NCI-H526 (cell line): ENCODE data around the gene GSKIP.

ENCODE experiments used
- DNase-seq, 2 experiments: peaks; one replicate each; lab custom pipeline; 2025; lab: John Stamatoyannopoulos, UW

Gene GSKIP

DNA sequence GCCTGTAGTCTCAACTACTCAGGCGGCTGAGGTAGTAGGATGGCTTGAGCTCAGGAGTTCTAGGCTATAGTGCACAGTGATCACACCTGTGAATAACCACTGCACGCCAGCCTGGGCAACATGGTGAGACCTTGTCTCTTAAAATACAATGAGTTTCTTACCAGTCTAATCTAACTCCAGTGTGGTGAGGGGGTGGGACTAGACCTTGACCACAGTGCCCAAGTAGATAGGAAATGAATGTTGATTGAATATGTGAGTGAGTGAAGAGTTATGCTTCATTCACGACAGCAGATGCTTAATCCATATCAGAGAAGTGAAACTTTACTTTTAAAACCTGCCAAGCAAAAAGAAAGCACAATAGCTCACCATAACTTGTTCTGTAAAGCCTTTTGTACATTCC, 17.4 kb downstream of the GSKIP start:
- DNase-seq: no peak

DNA sequence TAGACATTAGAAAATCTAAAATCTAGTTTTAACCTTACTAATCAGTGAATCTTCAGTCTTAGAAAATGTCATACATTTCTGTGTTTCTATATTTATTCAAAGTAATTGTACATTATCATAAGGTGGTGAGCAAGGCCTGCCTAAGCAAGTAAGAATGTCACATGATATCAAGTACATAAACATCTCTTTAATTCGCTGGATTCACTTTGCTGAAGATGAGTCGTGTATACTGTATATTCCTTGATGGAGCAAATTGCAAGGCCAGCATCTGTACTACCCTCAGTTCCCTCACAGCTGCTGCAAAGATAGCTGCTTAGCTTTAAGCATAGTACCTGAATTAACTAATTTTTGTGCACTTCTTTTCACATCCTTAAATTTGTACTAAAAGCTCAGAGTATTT, 20.1 kb downstream of the GSKIP start:
- DNase-seq: no peak

DNA sequence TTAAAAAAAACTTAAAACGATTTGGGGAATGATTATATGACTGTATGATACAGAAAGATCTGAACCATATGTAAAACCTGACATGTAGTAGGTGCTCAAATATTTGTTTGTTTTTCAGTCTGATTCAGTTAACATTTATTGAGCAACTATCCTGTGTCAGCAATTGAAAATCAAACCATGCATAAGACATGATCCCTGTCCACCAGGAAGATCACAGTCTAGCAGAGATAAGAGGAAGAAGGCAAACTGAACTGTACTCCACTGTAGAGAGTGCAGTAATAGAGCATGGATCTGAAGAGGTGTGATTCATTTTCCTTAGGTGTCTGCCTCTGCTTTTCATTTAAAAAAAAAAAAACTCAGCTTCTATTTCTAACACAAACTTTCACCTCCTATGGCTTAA, 20.7 kb downstream of the GSKIP start:
- no peak for DNase-seq

DNA sequence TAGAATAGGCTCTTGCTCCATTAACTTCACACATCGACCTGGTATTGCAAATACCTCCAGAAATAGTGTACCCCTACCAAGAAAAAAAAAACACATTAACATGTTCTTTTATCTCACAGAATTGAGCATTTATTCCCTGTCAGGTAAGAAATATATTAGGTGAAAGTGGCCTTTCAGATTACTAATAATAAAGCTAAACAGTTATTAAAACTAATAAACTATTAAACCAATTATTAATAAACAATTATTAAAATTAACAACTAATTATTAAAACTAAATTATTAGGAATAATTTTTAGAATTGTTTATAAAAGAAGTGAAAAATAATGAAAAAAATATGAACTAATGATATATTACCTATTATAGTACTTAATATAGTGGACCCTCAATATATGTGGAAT, 21.4 kb downstream of the GSKIP start:
- no peak for DNase-seq

DNA sequence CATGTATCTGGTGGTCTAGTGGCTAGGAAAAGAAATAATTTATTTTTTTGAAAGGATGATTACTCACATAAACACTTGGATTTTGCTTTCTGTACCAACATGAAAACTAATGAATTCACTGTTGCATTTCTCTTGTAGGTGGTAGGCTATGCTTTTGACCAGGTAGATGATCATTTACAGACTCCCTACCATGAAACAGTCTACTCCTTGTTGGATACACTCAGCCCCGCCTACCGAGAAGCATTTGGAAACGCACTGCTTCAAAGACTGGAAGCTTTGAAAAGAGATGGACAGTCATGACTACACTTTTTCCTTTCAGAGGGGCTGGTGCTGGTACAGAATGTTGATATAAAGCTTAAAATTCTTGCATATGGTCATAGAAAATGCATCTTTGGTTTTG, 22.1 kb downstream of the GSKIP start:
- DNase-seq: no peak

DNA sequence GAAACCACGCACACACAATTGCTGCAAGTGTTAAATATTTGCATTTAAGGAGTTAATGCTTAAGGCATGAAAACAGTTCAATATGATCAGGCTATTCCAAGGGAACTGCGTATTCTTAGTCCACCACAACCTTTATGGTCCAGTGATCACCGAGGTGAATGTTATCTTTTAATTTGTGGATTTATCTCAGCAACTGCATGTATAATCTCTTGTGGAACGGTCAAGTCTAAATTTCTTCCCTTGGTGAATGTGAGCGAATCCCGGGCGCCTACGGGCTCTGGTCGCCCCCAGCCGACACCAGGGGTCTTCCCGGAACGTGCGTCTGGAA, 27.6 kb downstream of the GSKIP start:
- peak; percentile 57 for DNase-seq

DNA sequence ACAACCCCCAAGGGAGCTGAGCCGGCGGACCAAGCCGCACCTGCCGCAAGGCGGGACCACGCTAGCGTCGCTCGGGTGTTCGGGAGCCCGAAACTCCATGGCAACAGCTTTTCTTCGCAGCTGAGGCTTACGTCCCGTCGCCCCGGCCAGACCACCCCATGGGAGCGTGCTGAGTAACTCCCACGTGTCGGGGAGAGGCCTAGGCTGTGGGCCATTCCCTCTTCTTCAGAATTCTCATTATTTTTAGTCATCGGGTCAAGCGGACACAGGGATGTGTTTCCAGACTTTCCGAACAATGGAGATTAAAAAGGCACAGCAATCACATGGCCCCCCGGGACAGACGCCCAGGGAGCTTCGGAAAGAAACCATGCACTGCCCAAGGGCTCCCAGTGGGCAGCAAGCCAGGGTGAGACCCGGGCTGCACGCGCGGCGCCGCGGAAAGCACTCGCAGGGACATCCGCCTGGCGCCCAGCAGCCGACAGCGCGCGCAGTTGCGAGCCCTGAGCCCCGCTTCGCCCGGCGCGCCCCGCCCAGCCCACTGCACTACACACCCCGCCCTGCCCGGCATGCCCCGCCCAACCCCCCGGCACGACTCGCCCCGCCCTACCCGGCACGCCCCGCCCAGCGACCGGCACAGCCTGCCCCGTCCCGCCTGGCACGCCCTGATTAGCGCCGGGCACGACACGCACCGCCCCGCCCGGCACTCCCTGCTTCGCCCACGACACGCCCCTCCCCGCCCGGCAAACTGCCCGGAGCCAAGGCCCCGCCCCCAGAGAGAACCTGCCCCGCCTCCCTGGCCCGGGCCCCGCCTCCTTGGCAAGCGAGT, 28.2 kb downstream of the GSKIP start:
- DNase-seq: peak; percentile 82 to 97

DNA sequence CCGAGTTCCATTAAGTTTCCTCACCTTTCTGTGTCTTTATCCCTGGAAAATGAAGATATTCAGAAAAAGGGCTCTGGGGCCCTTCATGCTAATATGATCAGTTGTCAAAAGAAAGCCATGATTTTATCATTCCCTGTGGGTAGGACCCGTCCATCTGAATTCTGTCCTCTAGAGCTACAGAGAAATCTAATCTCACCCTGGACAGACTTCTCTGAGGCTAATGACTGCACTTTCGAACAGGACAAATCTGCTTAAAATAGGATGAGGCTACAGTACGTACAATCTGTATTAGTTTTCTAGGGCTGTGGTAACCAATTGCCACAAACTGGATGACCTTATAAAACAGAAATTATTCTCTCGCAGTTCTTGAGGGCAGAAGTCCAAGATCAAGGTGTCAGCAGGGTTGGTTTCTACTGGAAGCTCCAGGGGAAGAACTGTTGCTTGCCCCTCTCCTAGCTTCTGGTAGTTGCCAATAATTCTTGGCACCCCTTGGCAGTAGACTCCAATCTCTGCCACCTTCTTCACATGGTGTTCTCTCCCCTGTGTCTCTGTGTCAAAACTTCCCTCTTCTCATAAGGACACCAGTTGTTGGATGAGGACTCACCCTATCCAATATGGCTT, 29.9 kb downstream of the GSKIP start:
- DNase-seq: no peak

DNA sequence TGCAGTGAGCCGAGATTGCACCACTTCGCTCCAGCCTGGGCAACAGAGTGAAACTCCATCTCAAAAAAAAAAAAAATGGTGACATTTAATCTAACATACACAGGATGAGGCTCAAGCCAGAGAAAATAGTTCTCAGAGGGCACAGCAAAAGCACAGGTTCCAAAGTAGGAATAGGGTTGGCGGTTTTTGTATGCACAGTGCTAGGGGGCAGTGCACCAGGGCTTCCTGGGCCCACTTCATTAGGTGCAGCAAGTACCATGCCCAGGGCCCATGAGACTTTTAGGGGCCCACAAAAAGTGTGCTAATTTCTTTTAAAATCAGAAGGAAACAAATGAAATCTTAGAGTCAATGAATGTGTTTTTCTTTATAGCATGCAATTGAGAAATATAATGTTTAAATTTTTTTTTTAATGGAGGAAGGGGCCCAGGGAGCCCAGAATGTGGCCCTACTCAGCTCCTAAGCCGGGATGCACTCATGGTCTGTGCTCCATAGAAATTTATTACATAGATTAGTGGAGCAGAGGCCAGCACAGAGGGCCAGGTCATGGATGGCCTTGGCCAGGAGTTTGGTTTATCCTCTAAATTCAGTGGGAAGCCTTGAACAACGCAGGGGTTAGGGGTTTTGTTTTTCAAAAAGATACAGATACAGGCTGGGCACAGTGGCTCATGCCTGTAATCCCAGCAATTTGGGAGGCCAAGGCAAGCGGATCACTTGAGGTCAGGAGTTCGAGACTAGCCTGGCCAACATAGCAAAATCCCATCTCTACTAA, 30.9 kb downstream of the GSKIP start:
- no peak for DNase-seq

DNA sequence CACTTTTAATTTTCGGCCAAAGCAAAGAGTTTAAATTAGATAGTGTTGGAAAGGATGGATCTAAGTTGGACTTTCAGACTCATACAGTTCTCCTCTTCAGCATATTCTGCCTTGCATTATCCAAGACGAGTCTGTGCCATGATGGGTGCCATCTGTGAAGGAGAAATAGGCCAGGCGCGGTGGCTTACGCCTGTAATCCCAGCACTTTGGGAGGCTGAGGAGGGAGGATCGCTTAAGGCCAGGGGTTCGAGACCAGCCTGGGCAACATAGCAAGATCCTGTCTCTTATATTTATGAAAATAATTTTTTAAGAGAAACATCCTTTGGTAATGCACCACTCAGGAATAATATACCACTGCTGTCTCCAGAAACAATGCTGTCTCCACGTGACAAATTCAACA, 35.1 kb downstream of the GSKIP start:
- no peak for DNase-seq

DNA sequence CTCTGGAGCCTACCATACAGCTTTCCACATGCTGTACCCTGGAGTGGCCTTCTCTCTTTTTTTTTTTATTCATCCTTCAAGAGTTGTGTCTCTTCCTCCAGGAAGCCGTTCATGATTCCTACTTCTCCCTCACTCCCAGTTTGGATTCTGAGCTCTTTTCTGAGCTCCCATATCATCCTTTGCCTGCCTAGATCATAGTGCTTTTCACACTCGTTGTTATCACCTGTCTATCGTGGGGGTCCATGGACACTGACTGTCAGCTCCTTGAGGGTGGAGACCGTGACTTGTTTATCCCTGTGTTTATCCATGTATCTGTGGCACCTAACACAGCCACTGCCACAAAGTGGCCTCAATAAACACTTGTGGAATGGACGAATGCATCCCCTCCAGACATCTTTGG, 35.6 kb downstream of the GSKIP start:
- no peak for DNase-seq

DNA sequence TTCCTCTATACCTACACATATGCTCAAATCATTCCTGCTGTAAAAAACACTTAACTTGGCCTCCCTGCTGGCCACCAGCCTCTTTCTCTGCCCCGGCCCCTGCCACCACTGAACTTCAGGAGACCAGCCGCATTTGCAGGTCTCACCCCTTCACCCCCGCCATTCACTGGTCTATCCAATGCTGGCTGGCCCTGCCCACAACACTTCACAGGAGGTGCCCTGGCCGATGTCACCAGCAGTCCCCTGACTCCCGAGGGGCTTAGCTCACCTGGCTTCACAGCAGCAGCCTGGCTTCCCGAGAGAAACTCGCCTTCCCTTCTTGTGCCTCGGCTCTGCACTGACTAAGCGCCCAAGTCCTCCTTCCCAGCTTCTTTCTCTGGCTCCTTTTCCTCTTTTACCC, 36.1 kb downstream of the GSKIP start:
- DNase-seq: no peak

DNA sequence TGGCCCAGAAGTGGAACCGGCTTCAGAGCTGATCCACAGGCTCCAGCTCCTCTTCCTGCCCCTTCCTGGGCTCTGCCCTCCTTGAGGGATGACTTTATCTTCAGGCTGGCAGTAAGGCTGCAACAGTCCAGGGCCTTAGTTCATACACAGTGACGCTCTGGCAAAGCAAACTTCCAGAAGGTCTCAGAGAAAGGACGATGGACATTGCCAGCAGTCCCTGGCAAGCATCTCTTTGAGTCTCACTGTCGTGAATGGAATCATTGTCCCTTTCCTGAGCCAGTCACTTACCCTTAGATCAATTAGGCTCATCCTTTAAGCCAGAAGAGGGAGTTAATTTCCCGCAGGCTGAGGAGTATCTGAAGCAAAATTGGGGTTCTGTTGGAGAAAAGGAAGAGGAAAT, 37.2 kb downstream of the GSKIP start:
- DNase-seq: no peak

DNA sequence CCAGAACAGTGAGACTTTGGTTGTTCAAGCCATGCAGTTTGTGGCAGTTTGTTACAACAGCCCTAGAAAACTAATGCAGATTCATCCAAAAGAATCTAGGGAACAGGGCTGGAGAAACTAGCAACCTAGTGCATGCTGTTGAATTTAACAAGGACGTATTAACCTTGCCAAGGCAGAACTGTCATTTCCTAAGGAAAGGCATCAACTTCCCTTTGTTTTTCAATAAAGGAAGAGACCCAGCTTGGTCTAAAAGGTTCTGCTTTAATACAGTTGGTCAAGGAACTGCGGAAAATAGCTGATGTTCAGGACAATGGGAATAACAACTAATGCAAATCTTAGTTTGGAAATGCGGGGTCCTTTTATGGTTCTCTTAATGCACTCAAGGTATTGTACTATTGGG, 40.1 kb downstream of the GSKIP start:
- DNase-seq: no peak

DNA sequence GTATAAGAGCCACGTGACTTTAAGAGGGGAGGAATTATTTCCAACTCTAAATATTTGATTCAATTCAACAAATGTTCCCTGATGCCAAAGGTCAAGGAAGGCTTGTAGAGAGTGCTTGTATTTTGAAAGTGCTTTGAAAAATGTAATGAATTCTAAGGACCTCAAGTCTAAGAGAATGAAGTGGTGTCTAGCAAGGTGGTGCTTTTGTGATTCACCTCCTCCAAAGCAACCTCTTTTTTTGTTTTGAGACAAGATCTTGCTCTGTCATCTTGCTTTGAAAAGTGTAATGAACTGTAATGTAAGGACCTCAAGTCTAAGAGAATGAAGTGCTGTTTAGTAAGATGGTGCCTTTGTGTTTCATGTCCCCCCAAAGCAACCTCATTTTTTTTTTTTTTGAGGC, 42.4 kb downstream of the GSKIP start:
- no peak for DNase-seq

DNA sequence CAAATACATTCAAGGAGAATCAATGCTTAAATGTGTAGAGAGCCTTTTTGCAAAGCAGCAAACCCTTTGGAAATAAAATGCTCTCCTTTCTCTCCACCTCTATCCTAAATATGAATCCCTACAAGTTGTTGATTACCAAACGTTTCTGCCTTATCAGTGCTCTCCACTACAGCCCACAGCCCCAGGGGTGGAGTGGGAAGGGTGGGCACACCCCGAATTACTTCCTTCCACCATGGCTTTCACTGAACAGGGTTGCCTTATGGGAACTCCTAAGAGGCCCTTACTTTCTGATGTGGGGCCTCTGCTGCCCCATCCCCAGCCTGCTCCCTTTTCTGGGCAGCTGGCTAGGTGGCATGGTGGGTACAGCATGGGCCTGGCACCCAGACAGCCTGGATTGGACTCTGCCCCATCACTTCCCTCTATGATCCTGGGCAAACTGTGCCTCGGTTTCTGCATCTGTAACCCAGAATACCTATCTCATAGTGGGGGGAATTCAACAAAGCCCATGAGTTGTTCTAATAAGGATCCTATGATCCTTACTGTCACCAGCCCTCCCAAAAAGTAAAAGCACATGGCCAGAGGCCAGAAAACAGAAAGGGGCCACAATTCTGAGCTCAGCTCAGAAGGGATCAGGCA, 44.7 kb downstream of the GSKIP start:
- DNase-seq: no peak

DNA sequence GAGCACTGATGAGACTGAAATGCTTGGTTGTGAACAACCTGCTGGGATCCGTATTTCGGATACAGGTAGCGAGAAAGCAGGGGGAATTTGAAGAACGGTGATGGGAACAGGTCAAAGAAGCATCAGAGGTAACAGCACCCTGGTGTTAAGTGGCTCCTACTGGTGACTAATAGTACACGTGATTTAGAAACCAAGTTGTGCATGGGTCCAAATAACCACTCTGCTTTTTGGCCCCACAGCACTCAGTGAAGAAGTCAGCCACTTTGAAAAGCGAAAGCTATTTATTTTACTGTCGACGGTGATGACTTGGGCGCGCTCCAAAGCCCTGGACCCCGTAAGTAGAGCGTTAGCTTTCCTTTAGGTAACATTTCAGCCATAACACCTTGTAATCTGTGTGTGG, 45.3 kb downstream of the GSKIP start:
- DNase-seq: no peak

DNA sequence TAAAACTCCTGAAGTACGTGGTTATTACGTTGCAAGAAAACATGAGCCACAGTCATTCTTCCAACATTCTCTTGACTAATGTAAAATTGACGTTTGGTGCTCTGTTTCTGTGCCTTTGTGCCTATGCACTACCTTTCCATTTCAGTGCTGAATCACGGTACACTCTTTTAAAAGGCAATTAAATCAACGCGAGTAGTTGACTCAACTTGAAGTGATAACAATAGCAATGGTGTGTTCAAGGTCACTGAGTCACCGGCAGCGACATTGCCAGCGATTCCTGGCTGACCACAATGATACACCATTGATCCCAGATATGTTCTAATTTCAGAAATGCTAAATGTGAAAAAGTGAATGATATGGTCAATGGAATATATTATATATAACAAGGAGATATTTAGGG, 46.4 kb downstream of the GSKIP start:
- DNase-seq: no peak

DNA sequence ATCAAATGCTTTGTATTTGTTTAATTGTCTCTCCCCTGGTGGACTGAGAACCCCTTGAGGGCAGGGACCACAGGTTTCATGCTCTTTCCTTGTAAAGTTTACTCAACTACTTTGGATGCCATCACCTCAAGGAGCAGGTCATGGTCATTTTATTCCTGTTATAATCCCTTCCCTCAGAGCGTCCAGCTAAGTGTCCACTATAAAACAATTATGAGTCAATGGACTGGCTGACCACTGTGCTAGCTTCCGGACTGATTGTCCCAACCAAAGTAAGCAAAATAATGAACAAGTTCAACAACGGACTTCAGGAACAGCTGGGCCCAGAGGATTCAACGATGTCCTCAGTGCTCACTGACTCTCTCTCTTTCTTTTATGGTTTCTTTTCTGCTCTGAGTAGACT, 46.8 kb downstream of the GSKIP start:
- no peak for DNase-seq

DNA sequence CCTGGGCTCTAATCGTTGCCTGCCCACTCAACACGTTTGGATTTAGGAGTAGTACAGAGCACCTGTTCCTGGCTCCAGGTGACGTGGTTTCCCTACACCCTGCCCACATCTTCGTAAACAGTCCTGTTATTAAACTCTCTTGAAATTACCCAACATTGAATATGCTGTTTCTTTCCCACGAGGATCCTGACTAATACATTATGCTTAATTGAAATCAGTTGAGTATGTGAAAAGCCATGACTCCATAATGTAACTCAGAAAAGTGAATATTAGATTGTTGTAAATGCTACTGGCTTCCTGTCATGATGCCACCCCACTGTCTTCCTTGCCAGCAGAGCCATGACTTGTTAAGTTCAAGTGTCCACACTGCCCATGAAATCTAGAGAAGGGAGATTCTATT, 50.2 kb downstream of the GSKIP start:
- no peak for DNase-seq

DNA sequence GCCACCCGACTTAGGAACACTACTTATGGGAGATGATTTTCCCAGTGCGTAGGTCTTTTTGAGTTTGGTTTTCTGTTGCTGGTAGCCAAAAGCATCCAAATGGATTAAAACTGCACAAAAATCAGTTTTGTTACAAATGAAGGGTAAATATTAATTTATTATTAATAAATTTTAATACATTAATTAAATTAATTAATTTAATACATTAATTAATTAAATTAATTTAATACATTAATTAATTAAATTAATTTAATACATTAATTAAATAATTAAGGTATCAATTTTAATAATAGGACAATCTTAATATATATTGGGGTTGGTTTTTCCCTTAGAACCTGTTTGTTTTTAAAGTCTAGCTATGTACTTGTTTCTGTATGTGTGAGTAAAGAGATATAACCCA, 52.2 kb downstream of the GSKIP start:
- no peak for DNase-seq

DNA sequence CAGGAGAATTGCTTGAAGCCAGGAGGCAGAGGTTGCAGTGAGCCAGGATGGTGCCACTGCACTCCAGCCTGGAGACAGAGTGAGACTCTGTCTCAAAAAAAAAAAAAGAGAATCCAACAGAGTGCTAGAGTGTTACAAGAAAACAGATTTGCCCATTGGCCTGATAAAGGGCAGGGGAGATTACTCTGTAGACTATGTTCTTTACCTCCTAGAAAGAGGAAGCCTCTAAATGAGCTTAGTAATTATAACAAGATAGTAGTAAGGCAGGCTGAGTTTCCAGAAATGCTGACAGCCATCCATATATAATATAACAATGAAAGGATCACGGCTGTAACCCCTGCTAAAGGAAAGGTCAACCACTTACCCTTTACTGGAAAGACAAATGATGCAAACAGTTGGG, 53.0 kb downstream of the GSKIP start:
- DNase-seq: no peak

DNA sequence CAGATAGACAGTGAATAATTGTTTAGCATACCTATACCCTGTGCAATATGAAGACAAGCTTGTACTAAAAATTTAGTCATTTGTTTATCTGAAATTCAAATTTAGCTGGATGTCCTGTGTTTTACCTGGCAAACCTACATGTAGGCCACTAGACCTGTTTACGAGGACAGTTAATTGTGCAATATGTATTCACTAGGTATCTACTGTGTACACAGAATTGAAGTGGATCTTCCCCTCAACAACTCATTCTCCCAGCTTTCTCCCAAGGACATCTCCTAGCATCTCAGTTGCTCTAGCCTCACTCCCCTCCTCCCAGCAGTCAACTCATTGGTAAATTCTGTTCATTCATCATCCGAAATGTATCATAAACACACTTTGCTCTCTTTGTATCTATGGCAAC, 53.9 kb downstream of the GSKIP start:
- DNase-seq: no peak
